ENCODE measurements around the gene NR2F1. TPM values are rescaled to one million over a fixed set of nuclear protein-coding genes. Genes with fewer than 3 reads are reported as not detected.

NR2F1 gene
- polyA plus RNA-seq, 1 donor from 2014 or later: 2.1 TPM

DNA sequence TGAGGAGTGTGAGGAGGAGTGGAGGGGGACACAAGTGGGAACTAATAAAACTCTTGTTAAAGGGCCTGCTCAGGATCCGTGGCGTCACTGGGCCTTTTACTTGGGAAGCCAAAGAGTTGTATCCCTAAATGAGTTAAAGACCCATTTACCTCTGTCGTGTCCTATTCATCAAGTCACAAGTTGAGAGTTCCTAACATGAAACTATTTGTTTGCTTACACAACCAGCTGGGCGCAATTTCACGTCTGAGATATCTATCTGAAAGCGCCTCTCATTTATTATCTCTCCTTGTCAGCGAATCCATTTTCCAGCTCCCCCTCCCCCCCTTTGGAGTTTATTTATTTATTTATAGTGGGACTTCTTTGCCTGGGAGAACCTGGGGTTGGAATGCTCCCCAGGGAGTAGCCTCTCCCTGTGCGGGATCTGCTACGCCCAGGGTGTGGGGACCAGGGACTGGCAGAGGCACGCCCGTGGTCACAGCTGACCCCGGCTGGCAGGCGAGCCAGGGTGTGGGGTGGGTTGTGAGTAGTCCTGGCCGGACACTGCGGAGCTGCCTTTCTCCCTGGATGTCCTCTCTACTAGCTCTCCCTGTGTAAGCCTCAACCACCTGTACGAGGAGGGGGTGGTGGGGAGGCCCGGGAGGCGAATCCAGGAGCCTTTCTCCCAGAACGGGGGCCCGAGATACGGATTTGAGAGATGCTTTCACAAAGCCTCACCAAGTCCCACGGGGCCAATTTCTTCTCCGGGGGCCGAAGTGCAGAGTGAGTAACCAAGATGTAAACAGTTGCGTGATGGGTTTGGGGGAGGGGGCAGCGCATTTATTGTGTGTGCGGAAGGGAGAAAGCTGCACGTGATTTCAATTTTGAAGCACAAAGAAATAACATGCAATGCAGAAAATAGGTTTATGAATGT is 15.3 kb downstream of the NR2F1 start:
- no peaks in the 10 kb centered on the region for H3K36me3 ChIP-seq (ENCODE audit: insufficient read depth, low read length)
- no peaks in the 10 kb centered on the region for H4K20me1 ChIP-seq (ENCODE audit: insufficient read depth)
- H3K27ac ChIP-seq (ENCODE audit: low read length): no peak overlapping the region
- H3F3A ChIP-seq (ENCODE audit: insufficient read depth, low read length, poor library complexity, severe bottlenecking): no peaks in the 10 kb centered on the region
- H3K9ac ChIP-seq (ENCODE audit: low read length): no peak overlapping the region
- no peak overlapping the region for H2AFZ ChIP-seq (ENCODE audit: low read depth, low read length)
- TF ChIP-seq MXI1 (conservative IDR thresholded peaks at IDR 0.05; ENCODE audit: poor library complexity, severe bottlenecking) (no peak), TAF1 (IDR thresholded peaks at IDR 0.05; ENCODE audit: low read depth) (no peak), EP300 (conservative IDR thresholded peaks at IDR 0.05; ENCODE audit: poor library complexity, severe bottlenecking) (no peak), RAD21 (conservative IDR thresholded peaks at IDR 0.05) (no peak), EZH2 (IDR thresholded peaks at IDR 0.05; ENCODE audit: borderline replicate concordance, insufficient read depth, low read length, poor library complexity, severe bottlenecking) (no peak), SMC3 (conservative IDR thresholded peaks at IDR 0.05; ENCODE audit: poor library complexity) (no peak), POLR2AphosphoS5 (IDR thresholded peaks at IDR 0.05) (no peak)
- TF ChIP-seq, protein P1, sequence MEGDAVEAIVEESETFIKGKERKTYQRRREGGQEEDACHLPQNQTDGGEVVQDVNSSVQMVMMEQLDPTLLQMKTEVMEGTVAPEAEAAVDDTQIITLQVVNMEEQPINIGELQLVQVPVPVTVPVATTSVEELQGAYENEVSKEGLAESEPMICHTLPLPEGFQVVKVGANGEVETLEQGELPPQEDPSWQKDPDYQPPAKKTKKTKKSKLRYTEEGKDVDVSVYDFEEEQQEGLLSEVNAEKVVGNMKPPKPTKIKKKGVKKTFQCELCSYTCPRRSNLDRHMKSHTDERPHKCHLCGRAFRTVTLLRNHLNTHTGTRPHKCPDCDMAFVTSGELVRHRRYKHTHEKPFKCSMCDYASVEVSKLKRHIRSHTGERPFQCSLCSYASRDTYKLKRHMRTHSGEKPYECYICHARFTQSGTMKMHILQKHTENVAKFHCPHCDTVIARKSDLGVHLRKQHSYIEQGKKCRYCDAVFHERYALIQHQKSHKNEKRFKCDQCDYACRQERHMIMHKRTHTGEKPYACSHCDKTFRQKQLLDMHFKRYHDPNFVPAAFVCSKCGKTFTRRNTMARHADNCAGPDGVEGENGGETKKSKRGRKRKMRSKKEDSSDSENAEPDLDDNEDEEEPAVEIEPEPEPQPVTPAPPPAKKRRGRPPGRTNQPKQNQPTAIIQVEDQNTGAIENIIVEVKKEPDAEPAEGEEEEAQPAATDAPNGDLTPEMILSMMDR (IDR thresholded peaks at IDR 0.05; ENCODE audit: poor library complexity, severe bottlenecking): no peak
- TF ChIP-seq, protein P2, sequence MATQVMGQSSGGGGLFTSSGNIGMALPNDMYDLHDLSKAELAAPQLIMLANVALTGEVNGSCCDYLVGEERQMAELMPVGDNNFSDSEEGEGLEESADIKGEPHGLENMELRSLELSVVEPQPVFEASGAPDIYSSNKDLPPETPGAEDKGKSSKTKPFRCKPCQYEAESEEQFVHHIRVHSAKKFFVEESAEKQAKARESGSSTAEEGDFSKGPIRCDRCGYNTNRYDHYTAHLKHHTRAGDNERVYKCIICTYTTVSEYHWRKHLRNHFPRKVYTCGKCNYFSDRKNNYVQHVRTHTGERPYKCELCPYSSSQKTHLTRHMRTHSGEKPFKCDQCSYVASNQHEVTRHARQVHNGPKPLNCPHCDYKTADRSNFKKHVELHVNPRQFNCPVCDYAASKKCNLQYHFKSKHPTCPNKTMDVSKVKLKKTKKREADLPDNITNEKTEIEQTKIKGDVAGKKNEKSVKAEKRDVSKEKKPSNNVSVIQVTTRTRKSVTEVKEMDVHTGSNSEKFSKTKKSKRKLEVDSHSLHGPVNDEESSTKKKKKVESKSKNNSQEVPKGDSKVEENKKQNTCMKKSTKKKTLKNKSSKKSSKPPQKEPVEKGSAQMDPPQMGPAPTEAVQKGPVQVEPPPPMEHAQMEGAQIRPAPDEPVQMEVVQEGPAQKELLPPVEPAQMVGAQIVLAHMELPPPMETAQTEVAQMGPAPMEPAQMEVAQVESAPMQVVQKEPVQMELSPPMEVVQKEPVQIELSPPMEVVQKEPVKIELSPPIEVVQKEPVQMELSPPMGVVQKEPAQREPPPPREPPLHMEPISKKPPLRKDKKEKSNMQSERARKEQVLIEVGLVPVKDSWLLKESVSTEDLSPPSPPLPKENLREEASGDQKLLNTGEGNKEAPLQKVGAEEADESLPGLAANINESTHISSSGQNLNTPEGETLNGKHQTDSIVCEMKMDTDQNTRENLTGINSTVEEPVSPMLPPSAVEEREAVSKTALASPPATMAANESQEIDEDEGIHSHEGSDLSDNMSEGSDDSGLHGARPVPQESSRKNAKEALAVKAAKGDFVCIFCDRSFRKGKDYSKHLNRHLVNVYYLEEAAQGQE (IDR thresholded peaks at IDR 0.05; ENCODE audit: borderline replicate concordance): no peak
- peaks cover 100% of the 10 kb centered on the region for H3K27me3 ChIP-seq (ENCODE audit: insufficient read depth, low read depth, low read length)
- H3K4me2 ChIP-seq (ENCODE audit: low read length): no peak overlapping the region
- H3K4me3 ChIP-seq (ENCODE audit: low read length): no peak overlapping the region
- no peaks in the 10 kb centered on the region for H3K79me2 ChIP-seq (replicated peaks; ENCODE audit: insufficient read depth, low read length)
- H3K9me3 ChIP-seq (ENCODE audit: low read length): peaks cover 18% of the 10 kb centered on the region
- no peaks in the 10 kb centered on the region for H3K9me2 ChIP-seq (ENCODE audit: insufficient read depth, low read length)

DNA sequence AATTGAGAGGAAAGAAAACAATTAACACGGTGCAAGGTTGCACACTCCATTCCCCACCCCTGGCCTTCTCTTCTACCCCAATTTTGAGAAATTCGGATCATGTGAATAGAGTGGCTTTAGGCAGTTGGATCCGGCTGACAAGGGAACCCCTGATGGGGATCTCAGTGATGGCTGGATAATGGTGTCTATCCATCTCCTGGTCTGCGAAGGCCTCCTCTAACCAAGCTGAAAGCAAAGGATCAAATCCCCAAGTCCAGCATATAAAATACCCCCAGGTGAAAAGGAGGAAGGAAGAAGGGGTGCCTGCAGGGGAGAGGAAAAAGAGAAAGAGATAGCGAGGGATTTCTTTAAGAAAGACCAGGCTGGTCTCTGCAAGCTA is 16.0 kb downstream of the NR2F1 start:
- Histone ChIP-seq H3K4me3 (ENCODE audit: low read length) (no peak overlapping the region), H3K27ac (ENCODE audit: low read length) (no peak overlapping the region)

More for the DNA sequence above, 16.0 kb downstream of the NR2F1 start:
- Histone ChIP-seq H3K9me3 (ENCODE audit: low read length) (peaks cover 13% of the 10 kb centered on the region), H3K27me3 (ENCODE audit: insufficient read depth, low read depth, low read length) (peaks cover 100% of the 10 kb centered on the region), H3F3A (ENCODE audit: insufficient read depth, low read length, poor library complexity, severe bottlenecking) (no peaks in the 10 kb centered on the region), H3K4me2 (ENCODE audit: low read length) (no peak overlapping the region), H3K79me2 (replicated peaks; ENCODE audit: insufficient read depth, low read length) (no peaks in the 10 kb centered on the region), H2AFZ (ENCODE audit: low read depth, low read length) (no peak overlapping the region), H3K36me3 (ENCODE audit: insufficient read depth, low read length) (no peaks in the 10 kb centered on the region), H3K9me2 (ENCODE audit: insufficient read depth, low read length) (no peaks in the 10 kb centered on the region), H4K20me1 (ENCODE audit: insufficient read depth) (no peaks in the 10 kb centered on the region), H3K9ac (ENCODE audit: low read length) (no peak overlapping the region)
- no peak for TF ChIP-seq EZH2 (IDR thresholded peaks at IDR 0.05; ENCODE audit: borderline replicate concordance, insufficient read depth, low read length, poor library complexity, severe bottlenecking)
- no peak for TF ChIP-seq RAD21 (conservative IDR thresholded peaks at IDR 0.05)
- no peak for TF ChIP-seq MXI1 (conservative IDR thresholded peaks at IDR 0.05; ENCODE audit: poor library complexity, severe bottlenecking)
- no peak for TF ChIP-seq TAF1 (IDR thresholded peaks at IDR 0.05; ENCODE audit: low read depth)
- TF ChIP-seq, protein P2 (IDR thresholded peaks at IDR 0.05; ENCODE audit: borderline replicate concordance): no peak
- no peak for TF ChIP-seq EP300 (conservative IDR thresholded peaks at IDR 0.05; ENCODE audit: poor library complexity, severe bottlenecking)
